HL-60 (cell line): ENCODE results near the gene MACROD2.

Source experiments
- SPI1 ChIP-seq: IDR thresholded peaks from 2 replicates; pipeline ENCODE4 v1.6.1; 2012; ENCODE audit warnings: low read depth, mild to moderate bottlenecking, borderline replicate concordance
- TF ChIP-seq, protein P1 (sequence below): IDR thresholded peaks from one replicate; pipeline ENCODE4 v1.5.1; 2011; ENCODE audit warnings: low read length, control low read depth, inconsistent platforms; ENCODE audit not compliant: insufficient read depth
- TF ChIP-seq, protein P2 (sequence below): IDR thresholded peaks from 2 replicates; pipeline ENCODE4 v1.6.1; 2012; ENCODE audit warnings: low read depth; ENCODE audit not compliant: insufficient replicate concordance

- TF ChIP-seq, protein P1, sequence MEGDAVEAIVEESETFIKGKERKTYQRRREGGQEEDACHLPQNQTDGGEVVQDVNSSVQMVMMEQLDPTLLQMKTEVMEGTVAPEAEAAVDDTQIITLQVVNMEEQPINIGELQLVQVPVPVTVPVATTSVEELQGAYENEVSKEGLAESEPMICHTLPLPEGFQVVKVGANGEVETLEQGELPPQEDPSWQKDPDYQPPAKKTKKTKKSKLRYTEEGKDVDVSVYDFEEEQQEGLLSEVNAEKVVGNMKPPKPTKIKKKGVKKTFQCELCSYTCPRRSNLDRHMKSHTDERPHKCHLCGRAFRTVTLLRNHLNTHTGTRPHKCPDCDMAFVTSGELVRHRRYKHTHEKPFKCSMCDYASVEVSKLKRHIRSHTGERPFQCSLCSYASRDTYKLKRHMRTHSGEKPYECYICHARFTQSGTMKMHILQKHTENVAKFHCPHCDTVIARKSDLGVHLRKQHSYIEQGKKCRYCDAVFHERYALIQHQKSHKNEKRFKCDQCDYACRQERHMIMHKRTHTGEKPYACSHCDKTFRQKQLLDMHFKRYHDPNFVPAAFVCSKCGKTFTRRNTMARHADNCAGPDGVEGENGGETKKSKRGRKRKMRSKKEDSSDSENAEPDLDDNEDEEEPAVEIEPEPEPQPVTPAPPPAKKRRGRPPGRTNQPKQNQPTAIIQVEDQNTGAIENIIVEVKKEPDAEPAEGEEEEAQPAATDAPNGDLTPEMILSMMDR = no peak
- TF ChIP-seq SPI1 = no peak
- TF ChIP-seq, protein P2, sequence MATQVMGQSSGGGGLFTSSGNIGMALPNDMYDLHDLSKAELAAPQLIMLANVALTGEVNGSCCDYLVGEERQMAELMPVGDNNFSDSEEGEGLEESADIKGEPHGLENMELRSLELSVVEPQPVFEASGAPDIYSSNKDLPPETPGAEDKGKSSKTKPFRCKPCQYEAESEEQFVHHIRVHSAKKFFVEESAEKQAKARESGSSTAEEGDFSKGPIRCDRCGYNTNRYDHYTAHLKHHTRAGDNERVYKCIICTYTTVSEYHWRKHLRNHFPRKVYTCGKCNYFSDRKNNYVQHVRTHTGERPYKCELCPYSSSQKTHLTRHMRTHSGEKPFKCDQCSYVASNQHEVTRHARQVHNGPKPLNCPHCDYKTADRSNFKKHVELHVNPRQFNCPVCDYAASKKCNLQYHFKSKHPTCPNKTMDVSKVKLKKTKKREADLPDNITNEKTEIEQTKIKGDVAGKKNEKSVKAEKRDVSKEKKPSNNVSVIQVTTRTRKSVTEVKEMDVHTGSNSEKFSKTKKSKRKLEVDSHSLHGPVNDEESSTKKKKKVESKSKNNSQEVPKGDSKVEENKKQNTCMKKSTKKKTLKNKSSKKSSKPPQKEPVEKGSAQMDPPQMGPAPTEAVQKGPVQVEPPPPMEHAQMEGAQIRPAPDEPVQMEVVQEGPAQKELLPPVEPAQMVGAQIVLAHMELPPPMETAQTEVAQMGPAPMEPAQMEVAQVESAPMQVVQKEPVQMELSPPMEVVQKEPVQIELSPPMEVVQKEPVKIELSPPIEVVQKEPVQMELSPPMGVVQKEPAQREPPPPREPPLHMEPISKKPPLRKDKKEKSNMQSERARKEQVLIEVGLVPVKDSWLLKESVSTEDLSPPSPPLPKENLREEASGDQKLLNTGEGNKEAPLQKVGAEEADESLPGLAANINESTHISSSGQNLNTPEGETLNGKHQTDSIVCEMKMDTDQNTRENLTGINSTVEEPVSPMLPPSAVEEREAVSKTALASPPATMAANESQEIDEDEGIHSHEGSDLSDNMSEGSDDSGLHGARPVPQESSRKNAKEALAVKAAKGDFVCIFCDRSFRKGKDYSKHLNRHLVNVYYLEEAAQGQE = no peak
Observed at GRCh38 chr20:14522595-14522994, 527.3 kb downstream of the MACROD2 start.
